ENCODE measurements around the gene SLC36A3.
"Not testable (repeated sequence)": the region's sequence is repeated elsewhere in the genome, so short reads cannot be mapped to it uniquely, and the experiment has no call there.

The SLC36A3 gene

GRCh38 chr5:151237685-151238084 lies 65.9 kb downstream of the SLC36A3 start:
- no peak for FAIRE-seq

- no peak for FAIRE-seq
These were observed 66.7 kb downstream of the SLC36A3 start for GRCh38 chr5:151236888-151237287.

- FAIRE-seq: not testable (repeated sequence)
These were observed 68.4 kb downstream of the SLC36A3 start for GRCh38 chr5:151235239-151235571.

GRCh38 chr5:151234476-151235238 lies 68.9 kb downstream of the SLC36A3 start:
- no peak for FAIRE-seq

- no peak for FAIRE-seq
These were observed 69.9 kb downstream of the SLC36A3 start for GRCh38 chr5:151233616-151234085.

GRCh38 chr5:151231359-151231758 lies 72.2 kb downstream of the SLC36A3 start:
- no peak for FAIRE-seq

GRCh38 chr5:151230048-151230680 lies 73.4 kb downstream of the SLC36A3 start:
- no peak for FAIRE-seq

GRCh38 chr5:151228986-151229385 lies 74.6 kb downstream of the SLC36A3 start:
- FAIRE-seq: no peak

GRCh38 chr5:151227918-151228447 lies 75.6 kb downstream of the SLC36A3 start:
- no peak for FAIRE-seq

Measured in colon (tissue), 2 donors.